ENCODE data around the gene GJB5. TPM values are rescaled to one million over a fixed set of nuclear protein-coding genes. Genes with fewer than 3 reads are reported as not detected.

GJB5 gene
- total and polyA plus RNA-seq, 9 of the 15 experiments (the other 6 are each of a cell fraction or from before 2014, with no cell fraction given), result 0.04 TPM; not detected in 8

DNA sequence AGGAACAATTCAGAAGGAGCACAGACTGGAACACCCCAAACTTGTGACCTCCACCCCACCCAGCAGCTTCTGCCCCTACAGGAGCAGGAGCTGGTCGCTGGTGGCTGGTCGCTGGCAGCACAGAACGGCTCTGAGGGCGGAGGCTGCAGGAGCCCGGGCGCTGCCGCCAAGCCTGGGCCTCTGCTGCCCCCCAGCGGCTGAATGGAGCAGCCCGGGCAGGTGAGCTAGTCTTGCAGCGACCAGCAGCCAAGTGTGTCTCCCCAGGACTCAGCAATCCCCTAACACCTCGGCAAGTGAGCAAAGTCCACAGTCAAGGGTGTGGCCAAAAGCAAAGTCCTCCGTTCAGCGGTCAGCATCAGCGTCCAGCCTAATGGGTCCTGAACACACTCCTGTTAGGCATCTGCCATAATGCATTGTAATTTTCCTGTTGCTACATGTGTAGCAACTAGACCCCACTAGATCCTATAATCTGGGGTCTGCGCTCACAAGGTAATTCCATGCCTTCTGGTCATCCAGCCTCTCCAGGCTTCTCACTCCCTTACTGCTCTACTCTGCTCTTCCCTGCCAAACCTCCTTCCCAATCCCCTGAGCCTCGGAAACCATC is 12.1 kb upstream of the GJB5 start (continued):
- TF ChIP-seq, protein P1, sequence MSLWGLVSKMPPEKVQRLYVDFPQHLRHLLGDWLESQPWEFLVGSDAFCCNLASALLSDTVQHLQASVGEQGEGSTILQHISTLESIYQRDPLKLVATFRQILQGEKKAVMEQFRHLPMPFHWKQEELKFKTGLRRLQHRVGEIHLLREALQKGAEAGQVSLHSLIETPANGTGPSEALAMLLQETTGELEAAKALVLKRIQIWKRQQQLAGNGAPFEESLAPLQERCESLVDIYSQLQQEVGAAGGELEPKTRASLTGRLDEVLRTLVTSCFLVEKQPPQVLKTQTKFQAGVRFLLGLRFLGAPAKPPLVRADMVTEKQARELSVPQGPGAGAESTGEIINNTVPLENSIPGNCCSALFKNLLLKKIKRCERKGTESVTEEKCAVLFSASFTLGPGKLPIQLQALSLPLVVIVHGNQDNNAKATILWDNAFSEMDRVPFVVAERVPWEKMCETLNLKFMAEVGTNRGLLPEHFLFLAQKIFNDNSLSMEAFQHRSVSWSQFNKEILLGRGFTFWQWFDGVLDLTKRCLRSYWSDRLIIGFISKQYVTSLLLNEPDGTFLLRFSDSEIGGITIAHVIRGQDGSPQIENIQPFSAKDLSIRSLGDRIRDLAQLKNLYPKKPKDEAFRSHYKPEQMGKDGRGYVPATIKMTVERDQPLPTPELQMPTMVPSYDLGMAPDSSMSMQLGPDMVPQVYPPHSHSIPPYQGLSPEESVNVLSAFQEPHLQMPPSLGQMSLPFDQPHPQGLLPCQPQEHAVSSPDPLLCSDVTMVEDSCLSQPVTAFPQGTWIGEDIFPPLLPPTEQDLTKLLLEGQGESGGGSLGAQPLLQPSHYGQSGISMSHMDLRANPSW (CRISPR knock-in tag; IDR thresholded peaks at IDR 0.05), result no peak
- no peak for TF ChIP-seq ZNF121 (CRISPR knock-in tag; conservative IDR thresholded peaks at IDR 0.05)
- TF ChIP-seq, protein P2, sequence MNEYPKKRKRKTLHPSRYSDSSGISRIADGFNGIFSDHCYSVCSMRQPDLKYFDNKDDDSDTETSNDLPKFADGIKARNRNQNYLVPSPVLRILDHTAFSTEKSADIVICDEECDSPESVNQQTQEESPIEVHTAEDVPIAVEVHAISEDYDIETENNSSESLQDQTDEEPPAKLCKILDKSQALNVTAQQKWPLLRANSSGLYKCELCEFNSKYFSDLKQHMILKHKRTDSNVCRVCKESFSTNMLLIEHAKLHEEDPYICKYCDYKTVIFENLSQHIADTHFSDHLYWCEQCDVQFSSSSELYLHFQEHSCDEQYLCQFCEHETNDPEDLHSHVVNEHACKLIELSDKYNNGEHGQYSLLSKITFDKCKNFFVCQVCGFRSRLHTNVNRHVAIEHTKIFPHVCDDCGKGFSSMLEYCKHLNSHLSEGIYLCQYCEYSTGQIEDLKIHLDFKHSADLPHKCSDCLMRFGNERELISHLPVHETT (CRISPR knock-in tag; conservative IDR thresholded peaks at IDR 0.05 in 1 of 2, IDR thresholded peaks at IDR 0.05 in 1 of 2), result no peak
- TF ChIP-seq ZNF217 (CRISPR knock-in tag; IDR thresholded peaks at IDR 0.05), result no peak
- TF ChIP-seq ZNF584 (CRISPR knock-in tag; IDR thresholded peaks at IDR 0.05; ENCODE audit: low read depth), result no peak
- no peak for TF ChIP-seq HDAC6 (IDR thresholded peaks at IDR 0.05; ENCODE audit: low read depth, low read length)
- TF ChIP-seq EZH2 (IDR thresholded peaks at IDR 0.05; ENCODE audit: borderline replicate concordance, low read depth, low read length), result no peak
- no peak for TF ChIP-seq MIER1 (IDR thresholded peaks at IDR 0.05; ENCODE audit: low read depth)
- TF ChIP-seq TEAD1 (CRISPR knock-in tag; IDR thresholded peaks at IDR 0.05), result no peak
- TF ChIP-seq ZNF354B (CRISPR knock-in tag; IDR thresholded peaks at IDR 0.05), result no peak
- TF ChIP-seq CC2D1A (IDR thresholded peaks at IDR 0.05), result no peak
- no peak for TF ChIP-seq ZNF589 (CRISPR knock-in tag; IDR thresholded peaks at IDR 0.05; ENCODE audit: low read depth)
- no peak for TF ChIP-seq ELF4 (CRISPR knock-in tag; IDR thresholded peaks at IDR 0.05)
- TF ChIP-seq SREBF1 (IDR thresholded peaks at IDR 0.05; ENCODE audit: borderline replicate concordance, low read depth, low read length), result no peak
- TF ChIP-seq, protein P3, sequence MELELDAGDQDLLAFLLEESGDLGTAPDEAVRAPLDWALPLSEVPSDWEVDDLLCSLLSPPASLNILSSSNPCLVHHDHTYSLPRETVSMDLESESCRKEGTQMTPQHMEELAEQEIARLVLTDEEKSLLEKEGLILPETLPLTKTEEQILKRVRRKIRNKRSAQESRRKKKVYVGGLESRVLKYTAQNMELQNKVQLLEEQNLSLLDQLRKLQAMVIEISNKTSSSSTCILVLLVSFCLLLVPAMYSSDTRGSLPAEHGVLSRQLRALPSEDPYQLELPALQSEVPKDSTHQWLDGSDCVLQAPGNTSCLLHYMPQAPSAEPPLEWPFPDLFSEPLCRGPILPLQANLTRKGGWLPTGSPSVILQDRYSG (tag; conservative IDR thresholded peaks at IDR 0.05; ENCODE audit: low read depth), result no peak
- 0 out of 2 replicates have a peak, but pooled peaks have one; percentile 32 for TF ChIP-seq ZKSCAN1 (IDR thresholded peaks at IDR 0.05; ENCODE audit: low read depth, low read length)
- TF ChIP-seq, protein P4, sequence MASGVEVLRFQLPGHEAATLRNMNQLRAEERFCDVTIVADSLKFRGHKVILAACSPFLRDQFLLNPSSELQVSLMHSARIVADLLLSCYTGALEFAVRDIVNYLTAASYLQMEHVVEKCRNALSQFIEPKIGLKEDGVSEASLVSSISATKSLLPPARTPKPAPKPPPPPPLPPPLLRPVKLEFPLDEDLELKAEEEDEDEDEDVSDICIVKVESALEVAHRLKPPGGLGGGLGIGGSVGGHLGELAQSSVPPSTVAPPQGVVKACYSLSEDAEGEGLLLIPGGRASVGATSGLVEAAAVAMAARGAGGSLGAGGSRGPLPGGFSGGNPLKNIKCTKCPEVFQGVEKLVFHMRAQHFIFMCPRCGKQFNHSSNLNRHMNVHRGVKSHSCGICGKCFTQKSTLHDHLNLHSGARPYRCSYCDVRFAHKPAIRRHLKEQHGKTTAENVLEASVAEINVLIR (CRISPR knock-in tag; IDR thresholded peaks at IDR 0.05), result no peak
- no peak for TF ChIP-seq XRCC4 (IDR thresholded peaks at IDR 0.05; ENCODE audit: extremely low read depth, insufficient read depth, insufficient read length)
- no peak for TF ChIP-seq KLF6 (CRISPR knock-in tag; IDR thresholded peaks at IDR 0.05; ENCODE audit: borderline replicate concordance)
- no peak for TF ChIP-seq ZNF41 (CRISPR knock-in tag; conservative IDR thresholded peaks at IDR 0.05)
- TF ChIP-seq CBX5 (IDR thresholded peaks at IDR 0.05; ENCODE audit: borderline replicate concordance, low read depth), result no peak
- no peak for TF ChIP-seq ZNF75A (CRISPR knock-in tag; IDR thresholded peaks at IDR 0.05)
- TF ChIP-seq ZNF586 (CRISPR knock-in tag; conservative IDR thresholded peaks at IDR 0.05), result no peak
- no peak for TF ChIP-seq ZNF445 (CRISPR knock-in tag; IDR thresholded peaks at IDR 0.05; ENCODE audit: low read depth)

All from K562 (cell line).